Epidermal melanocyte (primary cell): ENCODE data around the gene MDC1.
"Not testable (repeated sequence)": the region's sequence is repeated elsewhere in the genome, so short reads cannot be mapped to it uniquely, and the experiment has no call there.

ENCODE experiments used
- DNase-seq: peaks from one replicate; pipeline ENCODE4 v3.0.0; 2011; ENCODE audit warnings: low spot score; ENCODE audit not compliant: insufficient read length

MDC1 gene, protein sequence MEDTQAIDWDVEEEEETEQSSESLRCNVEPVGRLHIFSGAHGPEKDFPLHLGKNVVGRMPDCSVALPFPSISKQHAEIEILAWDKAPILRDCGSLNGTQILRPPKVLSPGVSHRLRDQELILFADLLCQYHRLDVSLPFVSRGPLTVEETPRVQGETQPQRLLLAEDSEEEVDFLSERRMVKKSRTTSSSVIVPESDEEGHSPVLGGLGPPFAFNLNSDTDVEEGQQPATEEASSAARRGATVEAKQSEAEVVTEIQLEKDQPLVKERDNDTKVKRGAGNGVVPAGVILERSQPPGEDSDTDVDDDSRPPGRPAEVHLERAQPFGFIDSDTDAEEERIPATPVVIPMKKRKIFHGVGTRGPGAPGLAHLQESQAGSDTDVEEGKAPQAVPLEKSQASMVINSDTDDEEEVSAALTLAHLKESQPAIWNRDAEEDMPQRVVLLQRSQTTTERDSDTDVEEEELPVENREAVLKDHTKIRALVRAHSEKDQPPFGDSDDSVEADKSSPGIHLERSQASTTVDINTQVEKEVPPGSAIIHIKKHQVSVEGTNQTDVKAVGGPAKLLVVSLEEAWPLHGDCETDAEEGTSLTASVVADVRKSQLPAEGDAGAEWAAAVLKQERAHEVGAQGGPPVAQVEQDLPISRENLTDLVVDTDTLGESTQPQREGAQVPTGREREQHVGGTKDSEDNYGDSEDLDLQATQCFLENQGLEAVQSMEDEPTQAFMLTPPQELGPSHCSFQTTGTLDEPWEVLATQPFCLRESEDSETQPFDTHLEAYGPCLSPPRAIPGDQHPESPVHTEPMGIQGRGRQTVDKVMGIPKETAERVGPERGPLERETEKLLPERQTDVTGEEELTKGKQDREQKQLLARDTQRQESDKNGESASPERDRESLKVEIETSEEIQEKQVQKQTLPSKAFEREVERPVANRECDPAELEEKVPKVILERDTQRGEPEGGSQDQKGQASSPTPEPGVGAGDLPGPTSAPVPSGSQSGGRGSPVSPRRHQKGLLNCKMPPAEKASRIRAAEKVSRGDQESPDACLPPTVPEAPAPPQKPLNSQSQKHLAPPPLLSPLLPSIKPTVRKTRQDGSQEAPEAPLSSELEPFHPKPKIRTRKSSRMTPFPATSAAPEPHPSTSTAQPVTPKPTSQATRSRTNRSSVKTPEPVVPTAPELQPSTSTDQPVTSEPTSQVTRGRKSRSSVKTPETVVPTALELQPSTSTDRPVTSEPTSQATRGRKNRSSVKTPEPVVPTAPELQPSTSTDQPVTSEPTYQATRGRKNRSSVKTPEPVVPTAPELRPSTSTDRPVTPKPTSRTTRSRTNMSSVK (N-terminal part only)

DNA sequence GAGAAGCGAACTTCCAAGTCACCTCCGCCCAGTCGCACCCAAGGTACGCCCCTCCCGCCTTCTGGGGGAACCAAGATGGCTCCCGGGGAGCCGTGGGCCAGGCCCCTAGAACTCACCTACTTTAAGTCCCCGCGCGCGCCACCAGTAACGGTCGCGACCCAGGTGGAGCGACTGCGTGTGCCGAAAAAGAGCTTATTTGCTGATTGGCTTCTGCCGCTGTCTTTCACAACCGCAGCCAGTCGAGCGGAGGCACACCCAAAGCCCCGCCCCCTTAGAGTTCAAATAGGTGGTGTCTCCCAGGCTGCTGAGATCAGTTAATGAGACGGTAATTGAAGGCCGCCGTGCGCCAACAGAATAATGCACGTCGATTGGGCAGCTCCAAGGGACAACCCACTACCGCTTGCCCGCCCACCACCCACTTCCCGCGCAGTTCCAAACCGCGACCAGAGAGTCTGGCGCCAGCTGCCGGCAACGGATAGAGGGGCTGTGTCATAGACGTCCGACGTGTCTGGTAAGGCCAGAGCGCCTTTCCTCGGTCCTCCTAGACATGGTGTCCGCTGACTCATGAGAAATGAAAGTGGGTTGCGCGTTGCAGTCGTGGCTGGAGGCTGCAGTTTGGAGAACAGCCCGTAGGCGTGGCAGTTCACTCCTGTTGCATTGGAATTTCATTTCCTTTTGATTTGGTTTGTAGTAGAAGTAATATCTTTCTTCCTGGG is at the start of gene MDC1:
MDC1 (minus strand) TSS at position 153 of the 716 bp plus-strand sequence. CDS start 2,106 bp downstream, outside the sequence.
- DNase-seq = peak; percentile 91

GRCh38 chr6:30766461-30767157 is 49.5 kb upstream of the MDC1 start:
- no peak for DNase-seq

GRCh38 chr6:30765495-30765894 is 48.4 kb upstream of the MDC1 start:
- DNase-seq = not testable (repeated sequence)

GRCh38 chr6:30764490-30765043 is 47.5 kb upstream of the MDC1 start:
- DNase-seq = not testable (repeated sequence)

- DNase-seq = no peak
Observed at GRCh38 chr6:30763618-30764489, 46.8 kb upstream of the MDC1 start.

GRCh38 chr6:30763155-30763617 is 46.1 kb upstream of the MDC1 start:
- DNase-seq = no peak

DNA sequence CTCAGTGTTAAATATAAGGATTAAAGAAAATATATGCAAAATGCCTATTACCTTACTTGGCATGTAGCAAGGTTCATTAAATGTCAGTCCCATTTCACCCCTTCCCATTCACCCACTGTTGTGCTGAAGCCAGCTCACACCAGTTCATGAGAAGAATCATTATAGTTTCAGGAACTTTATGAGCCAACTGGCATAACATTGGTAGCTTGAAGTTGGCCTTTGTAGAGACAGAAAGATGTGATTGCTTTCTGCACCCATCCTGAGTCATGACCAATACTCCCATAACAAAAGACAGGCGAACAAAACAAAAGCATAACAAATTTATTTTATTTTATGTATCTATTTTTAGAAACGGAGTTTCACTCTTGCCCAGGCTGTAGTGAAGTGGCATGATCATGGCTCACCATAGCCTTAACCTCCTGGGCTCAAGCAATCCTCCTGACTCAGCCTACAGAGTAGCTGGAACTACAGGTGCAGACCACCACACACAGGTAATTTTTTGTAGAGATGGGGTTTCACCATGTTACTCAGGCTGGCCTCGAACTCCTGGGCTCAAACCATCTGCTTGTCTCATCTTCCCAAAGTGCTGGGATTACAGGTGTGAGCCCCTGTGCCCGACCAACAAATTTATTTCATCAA is 44.8 kb upstream of the MDC1 start:
- DNase-seq = no peak

GRCh38 chr6:30760549-30760948 is 43.5 kb upstream of the MDC1 start:
- DNase-seq = no peak

- peak; percentile 64 for DNase-seq
Observed at GRCh38 chr6:30759575-30760239, 42.6 kb upstream of the MDC1 start.

- DNase-seq = no peak
Observed at GRCh38 chr6:30757261-30757904, 40.3 kb upstream of the MDC1 start.

DNA sequence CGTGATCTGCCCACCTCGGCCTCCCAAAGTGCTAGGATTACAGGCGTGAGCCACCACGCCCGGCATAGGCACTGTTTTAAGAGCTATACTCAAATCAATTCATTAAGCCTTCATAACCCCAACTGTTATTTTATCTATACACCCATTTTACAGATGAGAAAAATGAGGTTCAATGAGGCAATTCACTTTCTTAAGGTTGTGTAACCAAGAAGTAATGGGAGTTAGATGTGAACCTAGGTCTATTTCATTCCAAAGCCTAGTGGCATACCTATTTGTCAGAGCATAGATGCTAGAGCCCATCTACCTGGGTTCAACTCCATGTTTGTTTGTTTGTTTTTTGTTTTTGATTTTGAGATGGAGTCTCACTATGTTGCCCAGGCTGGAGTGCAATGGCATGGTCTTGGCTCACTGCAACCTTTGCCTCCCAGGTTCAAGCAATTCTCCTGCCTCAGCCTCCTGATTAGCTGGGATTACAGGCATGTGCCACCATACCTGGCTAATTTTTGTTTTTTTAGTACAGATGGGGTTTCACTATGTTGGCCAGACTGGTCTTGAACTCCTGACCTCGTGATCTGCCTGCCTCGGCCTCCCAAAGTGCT is 39.4 kb upstream of the MDC1 start:
- not testable (repeated sequence) for DNase-seq

- DNase-seq = no peak
Observed at GRCh38 chr6:30754631-30755030, 37.5 kb upstream of the MDC1 start.

DNA sequence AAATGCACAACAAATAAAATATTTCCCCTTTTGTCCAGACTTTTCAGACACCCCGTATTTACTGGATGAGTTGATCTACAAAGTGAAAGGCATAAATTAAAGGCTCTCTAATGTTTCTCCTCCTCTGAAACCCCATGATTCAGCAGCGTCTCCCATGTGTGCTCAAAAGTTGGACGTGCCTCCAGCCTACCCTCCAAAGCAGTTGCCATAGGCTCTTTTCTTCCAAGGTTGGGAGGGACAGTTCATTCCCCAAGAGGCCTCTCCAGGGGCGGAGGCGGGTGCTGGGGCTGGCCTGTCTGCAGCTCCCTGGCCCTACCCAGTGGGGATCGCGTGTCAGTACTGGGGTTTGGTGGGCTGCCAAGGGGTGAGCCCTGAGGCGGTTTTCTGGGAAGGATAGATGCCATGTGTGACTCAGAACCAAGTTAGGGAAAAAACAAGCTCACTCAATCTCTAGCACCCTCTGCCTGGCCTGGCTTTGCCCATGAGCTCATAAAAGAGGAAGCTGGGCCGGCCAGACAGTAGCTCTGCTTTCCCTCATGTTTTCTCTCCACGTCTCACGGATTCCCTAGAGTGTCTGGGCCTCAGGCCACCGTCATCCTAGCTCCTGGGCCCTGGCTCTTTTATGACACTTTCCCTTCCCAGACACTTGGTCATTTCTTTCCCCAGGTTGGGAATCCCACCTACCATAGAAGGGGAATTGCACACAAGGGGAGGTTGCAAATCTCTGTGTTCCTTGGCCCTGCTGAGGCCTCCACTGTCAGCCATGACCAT is 35.3 kb upstream of the MDC1 start:
- DNase-seq = peak; percentile 77

DNA sequence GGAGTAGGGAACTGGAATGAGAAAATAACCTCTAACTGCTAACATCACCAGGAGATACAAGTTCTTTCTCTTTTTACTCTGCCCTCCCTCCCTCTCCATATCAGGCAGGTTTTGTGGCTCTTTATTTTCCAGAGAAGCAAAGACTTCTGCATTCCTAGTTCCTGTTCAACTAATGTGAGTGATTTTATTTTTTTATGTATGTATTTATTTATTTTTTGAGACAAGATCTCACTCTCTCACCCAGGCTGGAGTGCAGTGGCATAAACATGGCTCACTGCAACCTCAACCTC is 33.2 kb upstream of the MDC1 start:
- no peak for DNase-seq

DNA sequence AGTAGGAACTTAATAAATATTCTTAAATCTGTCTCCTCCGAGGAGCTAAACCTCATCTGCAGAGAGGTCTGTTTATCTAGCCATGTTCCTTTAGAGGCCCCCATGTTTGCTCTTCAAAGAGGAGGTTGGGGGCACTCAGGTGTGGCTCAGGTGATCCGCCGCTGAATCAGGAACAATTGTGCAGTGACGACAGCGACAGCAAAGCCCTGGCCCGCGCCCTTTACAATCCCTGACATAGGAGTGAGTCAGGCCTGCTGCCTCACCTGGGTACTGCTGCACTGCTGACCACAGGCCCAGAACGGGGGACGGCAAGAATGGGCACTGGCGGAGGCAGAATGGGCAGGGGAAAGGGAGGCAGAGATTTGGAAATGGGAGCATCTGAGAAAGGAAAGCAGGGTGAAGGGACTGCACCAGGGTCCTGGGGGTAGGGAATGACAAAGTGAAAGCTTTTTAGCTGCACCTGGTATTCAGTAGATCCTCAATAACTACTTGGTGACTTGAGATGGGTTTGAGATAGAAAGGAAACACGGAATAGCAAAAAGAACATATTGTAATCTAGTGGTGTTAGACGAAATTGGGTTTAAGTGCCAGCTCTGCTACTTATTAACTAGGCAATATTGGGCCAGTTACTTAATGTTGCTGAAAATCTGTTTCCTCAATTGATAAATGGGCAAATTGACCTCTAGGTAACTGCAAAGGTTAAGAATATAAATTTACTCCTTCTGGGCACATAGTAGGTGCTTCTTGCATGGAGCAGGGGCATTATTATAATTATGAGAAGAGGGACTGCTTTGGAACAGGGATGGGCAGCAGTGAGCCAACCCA is 32.7 kb upstream of the MDC1 start:
- no peak for DNase-seq
